ENCODE results near the gene CETN2.

- TF ChIP-seq EZH2 (optimal IDR thresholded peaks at IDR 0.05; ENCODE audit: low read depth, low read length): no peak
- TF ChIP-seq CTCF (IDR thresholded peaks at IDR 0.05; ENCODE audit: low read length): no peak
These were observed 31.6 kb downstream of the CETN2 start for GRCh38 chrX:152798945-152799344.
